K562 (cell line): ENCODE results near the gene FARP1. TPM values are rescaled to one million over a fixed set of nuclear protein-coding genes. Genes with fewer than 3 reads are reported as not detected.

ENCODE experiments used
- ATAC-seq: fragments of 200-7000 bp; cut with Tn5 transposase; 3 replicates; pipeline ENCODE4 v1.9.1; 2020; ENCODE audit warnings: moderate library complexity
- BruUV-seq: library from RNA; stranded (reverse); fragments of 400-500 nt; replicated peaks from 2 replicates; lab custom pipeline; 2021; lab: Mats Ljungman, UMichigan
- CTCF ChIA-PET: fragments of 300-600 bp; formaldehyde crosslinking; extraction: SDS; loops from one replicate; lab custom pipeline; 2021; ENCODE audit warnings: low intra/inter-chr PET ratio; lab: Yijun Ruan, JAX
- POLR2A ChIA-PET: fragments of 300-600, 350-650 bp; sonication (Branson Sonifier 250); formaldehyde crosslinking; extraction: SDS; loops from one replicate; lab custom pipeline; 2021; ENCODE audit warnings: antibody characterized with exemption, inconsistent platforms; lab: Yijun Ruan, JAX
- DNase-seq, 4 experiments: peaks; one replicate each; pipeline versions ENCODE4 v3.0.0 to v3.0.0-alpha.2; 2011 to 2018; ENCODE audit warnings: low spot score in 3 of 4, mixed read lengths in 3 of 4; ENCODE audit errors: extremely low read depth in 1 of 4
- FAIRE-seq: peaks from 2 replicates; lab custom pipeline; 2011; peaks lifted over from hg19 to GRCh38; lab: Jason Lieb, UNC
- H2AFZ ChIP-seq: 2 replicates; pipeline ENCODE4 v1.6.0; 2011; ENCODE audit warnings: low read depth, low read length, control low read depth, inconsistent platforms
- H3K27ac ChIP-seq: fragments of 200-600 bp; 3 replicates; pipeline ENCODE4 v1.8.0; 2011; ENCODE audit warnings: low read depth, mild to moderate bottlenecking, control low read depth, inconsistent platforms, low read length, moderate library complexity, mixed read lengths; ENCODE audit errors: extremely low read depth
- H3K27me3 ChIP-seq, 2 experiments: fragments of 300-600 bp in 1 of 2; 2 replicates in 1 of 2; 3 replicates in 1 of 2; pipeline versions ENCODE4 v1.6.0 to v1.8.0; 2011; ENCODE audit warnings: inconsistent platforms in 2 of 2, low read length in 2 of 2, mild to moderate bottlenecking in 1 of 2, mixed read lengths in 1 of 2, moderate library complexity in 1 of 2; ENCODE audit not compliant: control insufficient read depth in 2 of 2, insufficient read depth in 2 of 2
- H3K36me3 ChIP-seq: fragments of 300-600 bp; 3 replicates; pipeline ENCODE4 v1.8.0; 2011; ENCODE audit warnings: mild to moderate bottlenecking, low read length, inconsistent platforms; ENCODE audit not compliant: control insufficient read depth, insufficient read depth
- H3K4me1 ChIP-seq, 2 experiments: fragments of 200-600 bp in 1 of 2; replicated peaks in 1 of 2; 2 replicates in 1 of 2; 3 replicates in 1 of 2; pipeline versions ENCODE4 v1.5.1 to v1.8.0; 2011; ENCODE audit warnings: inconsistent platforms in 2 of 2, low read length in 2 of 2, mild to moderate bottlenecking in 1 of 2, mixed read lengths in 1 of 2, moderate library complexity in 1 of 2; ENCODE audit not compliant: control insufficient read depth in 2 of 2, insufficient read depth in 2 of 2
- H3K4me2 ChIP-seq: 2 replicates; pipeline ENCODE4 v1.6.1; 2011; ENCODE audit warnings: low read length, control low read depth, inconsistent platforms, mixed read lengths; ENCODE audit not compliant: insufficient read depth
- H3K4me3 ChIP-seq: fragments of 200-600 bp; sonication (generic), shearing (Covaris generic); 2 replicates; pipeline ENCODE4 v1.5.1; 2016; ENCODE audit warnings: control low read depth, inconsistent platforms
- H3K79me2 ChIP-seq: fragments of 200-600 bp; 3 replicates; pipeline ENCODE4 v1.8.0; 2011; ENCODE audit warnings: low read length, inconsistent platforms; ENCODE audit not compliant: control insufficient read depth, insufficient read depth
- H3K9ac ChIP-seq, 2 experiments: 2 replicates each; pipeline versions ENCODE4 v1.6.0 to v1.6.1; 2011; ENCODE audit warnings: low read depth in 2 of 2, low read length in 2 of 2, control low read depth in 1 of 2, inconsistent platforms in 1 of 2, mild to moderate bottlenecking in 1 of 2, mixed read lengths in 1 of 2; ENCODE audit not compliant: insufficient read depth in 1 of 2
- H3K9me1 ChIP-seq: one replicate; pipeline ENCODE4 v1.6.0; 2011; ENCODE audit warnings: inconsistent platforms, mild to moderate bottlenecking, low read length, moderate library complexity; ENCODE audit not compliant: control insufficient read depth, insufficient read depth
- H3K9me3 ChIP-seq: replicated peaks from 2 replicates; pipeline ENCODE4 v1.5.1; 2011; ENCODE audit warnings: low read depth, low read length, inconsistent platforms; ENCODE audit not compliant: control insufficient read depth, insufficient read depth
- H4K20me1 ChIP-seq: replicated peaks from 2 replicates; pipeline ENCODE4 v1.6.1; 2011; ENCODE audit warnings: low read length, inconsistent platforms, mixed read lengths; ENCODE audit not compliant: control insufficient read depth, insufficient read depth
- ARID2 ChIP-seq: fragments of 450-650 bp; IDR thresholded peaks from 2 replicates; pipeline ENCODE4 v1.6.1; 2017; ENCODE audit warnings: antibody characterized with exemption, mild to moderate bottlenecking
- BHLHE40 ChIP-seq: IDR thresholded peaks from 2 replicates; pipeline ENCODE4 v1.6.1; 2011; ENCODE audit warnings: low read length, improper control_type of control experiment
- CBFA2T2 ChIP-seq: fragments of 450-650 bp; conservative IDR thresholded peaks from 2 replicates; pipeline ENCODE4 v1.6.1; 2017; ENCODE audit warnings: mild to moderate bottlenecking
- FOS ChIP-seq: IDR thresholded peaks from 3 replicates; pipeline ENCODE4 v1.6.1; 2011; ENCODE audit not compliant: insufficient read length; ENCODE audit errors: extremely low read depth
- KHSRP ChIP-seq: fragments of 450-650 bp; IDR thresholded peaks from 2 replicates; pipeline ENCODE4 v1.6.1; 2017
- KLF1 ChIP-seq: fragments of 450-650 bp; IDR thresholded peaks from 2 replicates; pipeline ENCODE4 v1.6.1; 2016; ENCODE audit warnings: missing genetic modification characterization, missing compliant biosample characterization
- MAFF ChIP-seq: IDR thresholded peaks from 2 replicates; pipeline ENCODE4 v1.6.1; 2012; ENCODE audit warnings: low read length, improper control_type of control experiment
- NFYB ChIP-seq: IDR thresholded peaks from 2 replicates; pipeline ENCODE4 v1.6.1; 2011; ENCODE audit warnings: mild to moderate bottlenecking, moderate library complexity; ENCODE audit not compliant: insufficient read length; ENCODE audit errors: extremely low read depth
- PHF8 ChIP-seq: fragments of 200-600 bp; sonication (generic); IDR thresholded peaks from 2 replicates; pipeline ENCODE4 v1.6.1; 2012; ENCODE audit warnings: mixed run types, mild to moderate bottlenecking, inconsistent platforms, low read length, moderate library complexity, borderline replicate concordance
- SAP30 ChIP-seq: fragments of 200-600 bp; sonication (generic); IDR thresholded peaks from 2 replicates; pipeline ENCODE4 v1.6.1; 2012; ENCODE audit warnings: borderline replicate concordance, low read depth, mild to moderate bottlenecking, moderate library complexity, low read length, control low read depth, inconsistent platforms; ENCODE audit not compliant: insufficient read depth, poor library complexity, severe bottlenecking
- SLC30A9 ChIP-seq: fragments of 250-450 bp; sonication (Bioruptor Pico); IDR thresholded peaks from 2 replicates; pipeline ENCODE4 v1.8.0; 2022; ENCODE audit warnings: mild to moderate bottlenecking, moderate library complexity
- TRIM28 ChIP-seq: fragments of 450-650 bp; IDR thresholded peaks from 2 replicates; pipeline ENCODE4 v1.6.1; 2017
- ZNF253 ChIP-seq: fragments of 250-450 bp; sonication (Bioruptor Pico); conservative IDR thresholded peaks from 2 replicates; pipeline ENCODE4 v1.6.1; 2021; ENCODE audit warnings: mild to moderate bottlenecking
- ZNF263 ChIP-seq: sonication (generic); formaldehyde crosslinking; IDR thresholded peaks from 2 replicates; pipeline ENCODE4 v1.8.0; 2022; ENCODE audit warnings: mild to moderate bottlenecking, missing genetic modification reagents, borderline replicate concordance
- WGBS: fragments of 100-300 bp; shearing (Covaris generic); methylation state at CpG from one replicate; pipeline ENCODE4 v1.1.6; 2016; ENCODE audit warnings: low coverage, mixed read lengths; ENCODE audit not compliant: insufficient coverage; ENCODE audit errors: missing lambda C conversion rate; 5-methylcytosine and 5-hydroxymethylcytosine counted together
- in situ Hi-C: fragments of 300-500 bp; cut with MboI; formaldehyde crosslinking; loops from 4 replicates; pipeline ENCODE4 v1.15.0; 2018; ENCODE audit warnings: inconsistent platforms, mixed read lengths
- intact Hi-C: fragments of 100-400 bp; cut with micrococcal nuclease; formaldehyde crosslinking; loops from 2 replicates; pipeline ENCODE4 v1.14.2; 2022
- polyA plus RNA-seq, 8 experiments: library from polyadenylated mRNA; depleted of rRNA in 4 of 8; stranded (reverse) in 5 of 8; unstranded in 3 of 8; fragments of >200 nt; fragmentation: Nextera tagmentation in 2 of 8; fragmentation: Illumina TruSeq in 1 of 8; extraction: Ambion mirVana in 2 of 8; extraction: Trizol in 1 of 8; gene quantifications; 2 replicates each; pipeline versions ENCODE4 v1.2.1 to v1.2.3, GENCODE V29; 2011 to 2014; ENCODE audit warnings: inconsistent platforms in 1 of 8, missing spikeins in 1 of 8
- total RNA-seq, 7 experiments: library from RNA; depleted of rRNA in 6 of 7; stranded (reverse); fragments of >200 nt in 6 of 7; fragmentation: Illumina TruSeq in 2 of 7; extraction: Trizol in 2 of 7; gene quantifications; 2 replicates each; pipeline versions ENCODE4 v1.2.1 to v1.2.3, GENCODE V29; 2011 to 2021; ENCODE audit warnings: low replicate concordance in 1 of 7
- TF ChIP-seq, protein P1 (sequence below): fragments of 250-450 bp; sonication (Bioruptor Pico); IDR thresholded peaks from 2 replicates; pipeline ENCODE4 v1.4.0; 2020
- TF ChIP-seq, protein P2 (sequence below): fragments of 200-800 bp; sonication (Bioruptor generic); IDR thresholded peaks from 2 replicates; pipeline ENCODE4 v1.6.1; 2017; ENCODE audit warnings: missing genetic modification characterization, missing compliant biosample characterization
- TF ChIP-seq, protein P3 (sequence below): sonication (generic); formaldehyde crosslinking; IDR thresholded peaks from 2 replicates; pipeline ENCODE4 v1.8.0; 2022; ENCODE audit warnings: mild to moderate bottlenecking, missing genetic modification reagents

FARP1 gene
- total and polyA plus RNA-seq, 9 of the 15 experiments (the other 6 are each of a cell fraction or from before 2014, with no cell fraction given): 0.03 to 0.29 (median 0.05) TPM; not detected in 3

DNA sequence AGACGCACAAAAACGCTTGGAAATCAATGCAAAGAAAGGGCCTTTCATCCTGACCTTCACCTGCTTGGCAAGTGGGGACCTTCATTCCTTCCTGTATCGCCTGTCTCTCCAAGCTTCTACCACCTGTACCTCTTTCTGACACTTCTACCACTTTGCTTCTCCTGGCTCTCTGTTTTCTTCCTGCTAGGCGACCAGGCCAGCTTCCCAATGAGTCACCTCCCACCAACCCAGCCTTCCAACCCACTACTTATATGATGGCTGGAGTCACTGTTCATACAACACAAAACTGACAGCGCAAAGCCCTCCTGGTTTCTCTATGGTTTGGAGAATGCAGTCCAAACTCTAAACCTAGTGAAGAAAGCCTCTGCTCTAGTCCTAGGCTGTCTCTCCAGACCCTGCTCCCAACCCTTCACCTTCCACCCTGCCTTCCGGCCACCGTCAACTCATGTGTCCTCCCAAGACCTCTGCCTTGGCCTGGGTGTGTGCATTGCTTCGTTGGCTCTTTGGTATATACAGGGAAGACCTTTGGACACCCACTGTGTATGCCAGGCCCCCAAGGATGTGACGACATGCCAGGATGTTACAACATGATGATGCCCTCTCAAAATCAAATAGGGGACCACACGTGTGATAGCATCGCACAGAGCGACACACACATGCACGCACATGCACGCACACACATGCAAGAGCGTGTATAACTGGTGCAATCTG is 285.5 kb downstream of the FARP1 start:
- no TSS peak for BruUV-seq
- H3K27ac ChIP-seq: no peak overlapping the region
- FAIRE-seq: no peak
- H3K36me3 ChIP-seq: no peaks in the 10 kb centered on the region
- H2AFZ ChIP-seq: no peak overlapping the region
- in situ Hi-C loops (no loop called here), intact Hi-C loops (no loop called here)
- no peak overlapping the region for H3K4me2 ChIP-seq
- no peak overlapping the region for H3K4me3 ChIP-seq
- ChIA-PET POLR2A (no interaction called here), CTCF (no interaction called here)
- peaks cover 0 to 4% of the 10 kb centered on the region in 2 experiments; a peak in 2 of 5 replicates for H3K4me1 ChIP-seq
- H3K9ac ChIP-seq: no peak overlapping the region
- no peaks in the 10 kb centered on the region for H3K9me1 ChIP-seq
- peaks cover 17 to 55% of the 10 kb centered on the region in 2 experiments for H3K27me3 ChIP-seq
- H3K79me2 ChIP-seq: no peaks in the 10 kb centered on the region
- WGBS: 3% methylated on average over 14 of the region's 15 CpGs
- no peaks in the 10 kb centered on the region for H4K20me1 ChIP-seq
- DNase-seq: no peak
- no peak for ATAC-seq
- H3K9me3 ChIP-seq: no peaks in the 10 kb centered on the region
- no peak for TF ChIP-seq ARID2
- TF ChIP-seq NFYB: no peak
- no peak for TF ChIP-seq SLC30A9
- TF ChIP-seq CBFA2T2: no peak
- TF ChIP-seq SAP30: no peak
- TF ChIP-seq ZNF253 (CRISPR knock-in tag): no peak
- TF ChIP-seq KLF1 (tag): no peak
- TF ChIP-seq BHLHE40: no peak
- no peak for TF ChIP-seq ZNF263 (CRISPR knock-in tag)
- TF ChIP-seq TRIM28: no peak
- TF ChIP-seq, protein P1, sequence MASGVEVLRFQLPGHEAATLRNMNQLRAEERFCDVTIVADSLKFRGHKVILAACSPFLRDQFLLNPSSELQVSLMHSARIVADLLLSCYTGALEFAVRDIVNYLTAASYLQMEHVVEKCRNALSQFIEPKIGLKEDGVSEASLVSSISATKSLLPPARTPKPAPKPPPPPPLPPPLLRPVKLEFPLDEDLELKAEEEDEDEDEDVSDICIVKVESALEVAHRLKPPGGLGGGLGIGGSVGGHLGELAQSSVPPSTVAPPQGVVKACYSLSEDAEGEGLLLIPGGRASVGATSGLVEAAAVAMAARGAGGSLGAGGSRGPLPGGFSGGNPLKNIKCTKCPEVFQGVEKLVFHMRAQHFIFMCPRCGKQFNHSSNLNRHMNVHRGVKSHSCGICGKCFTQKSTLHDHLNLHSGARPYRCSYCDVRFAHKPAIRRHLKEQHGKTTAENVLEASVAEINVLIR (CRISPR knock-in tag): no peak
- TF ChIP-seq FOS: no peak
- TF ChIP-seq, protein P2, sequence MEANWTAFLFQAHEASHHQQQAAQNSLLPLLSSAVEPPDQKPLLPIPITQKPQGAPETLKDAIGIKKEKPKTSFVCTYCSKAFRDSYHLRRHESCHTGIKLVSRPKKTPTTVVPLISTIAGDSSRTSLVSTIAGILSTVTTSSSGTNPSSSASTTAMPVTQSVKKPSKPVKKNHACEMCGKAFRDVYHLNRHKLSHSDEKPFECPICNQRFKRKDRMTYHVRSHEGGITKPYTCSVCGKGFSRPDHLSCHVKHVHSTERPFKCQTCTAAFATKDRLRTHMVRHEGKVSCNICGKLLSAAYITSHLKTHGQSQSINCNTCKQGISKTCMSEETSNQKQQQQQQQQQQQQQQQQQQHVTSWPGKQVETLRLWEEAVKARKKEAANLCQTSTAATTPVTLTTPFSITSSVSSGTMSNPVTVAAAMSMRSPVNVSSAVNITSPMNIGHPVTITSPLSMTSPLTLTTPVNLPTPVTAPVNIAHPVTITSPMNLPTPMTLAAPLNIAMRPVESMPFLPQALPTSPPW (CRISPR knock-in tag): no peak
- TF ChIP-seq PHF8: no peak
- no peak for TF ChIP-seq MAFF
- no peak for TF ChIP-seq KHSRP
- TF ChIP-seq, protein P3, sequence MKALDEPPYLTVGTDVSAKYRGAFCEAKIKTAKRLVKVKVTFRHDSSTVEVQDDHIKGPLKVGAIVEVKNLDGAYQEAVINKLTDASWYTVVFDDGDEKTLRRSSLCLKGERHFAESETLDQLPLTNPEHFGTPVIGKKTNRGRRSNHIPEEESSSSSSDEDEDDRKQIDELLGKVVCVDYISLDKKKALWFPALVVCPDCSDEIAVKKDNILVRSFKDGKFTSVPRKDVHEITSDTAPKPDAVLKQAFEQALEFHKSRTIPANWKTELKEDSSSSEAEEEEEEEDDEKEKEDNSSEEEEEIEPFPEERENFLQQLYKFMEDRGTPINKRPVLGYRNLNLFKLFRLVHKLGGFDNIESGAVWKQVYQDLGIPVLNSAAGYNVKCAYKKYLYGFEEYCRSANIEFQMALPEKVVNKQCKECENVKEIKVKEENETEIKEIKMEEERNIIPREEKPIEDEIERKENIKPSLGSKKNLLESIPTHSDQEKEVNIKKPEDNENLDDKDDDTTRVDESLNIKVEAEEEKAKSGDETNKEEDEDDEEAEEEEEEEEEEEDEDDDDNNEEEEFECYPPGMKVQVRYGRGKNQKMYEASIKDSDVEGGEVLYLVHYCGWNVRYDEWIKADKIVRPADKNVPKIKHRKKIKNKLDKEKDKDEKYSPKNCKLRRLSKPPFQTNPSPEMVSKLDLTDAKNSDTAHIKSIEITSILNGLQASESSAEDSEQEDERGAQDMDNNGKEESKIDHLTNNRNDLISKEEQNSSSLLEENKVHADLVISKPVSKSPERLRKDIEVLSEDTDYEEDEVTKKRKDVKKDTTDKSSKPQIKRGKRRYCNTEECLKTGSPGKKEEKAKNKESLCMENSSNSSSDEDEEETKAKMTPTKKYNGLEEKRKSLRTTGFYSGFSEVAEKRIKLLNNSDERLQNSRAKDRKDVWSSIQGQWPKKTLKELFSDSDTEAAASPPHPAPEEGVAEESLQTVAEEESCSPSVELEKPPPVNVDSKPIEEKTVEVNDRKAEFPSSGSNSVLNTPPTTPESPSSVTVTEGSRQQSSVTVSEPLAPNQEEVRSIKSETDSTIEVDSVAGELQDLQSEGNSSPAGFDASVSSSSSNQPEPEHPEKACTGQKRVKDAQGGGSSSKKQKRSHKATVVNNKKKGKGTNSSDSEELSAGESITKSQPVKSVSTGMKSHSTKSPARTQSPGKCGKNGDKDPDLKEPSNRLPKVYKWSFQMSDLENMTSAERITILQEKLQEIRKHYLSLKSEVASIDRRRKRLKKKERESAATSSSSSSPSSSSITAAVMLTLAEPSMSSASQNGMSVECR: no peak
